ENCODE measurements around the gene CRYZL1.

The CRYZL1 gene

GRCh38 chr21:33539616-33540015 is 101.9 kb downstream of the CRYZL1 start:
- peaks cover 38% of the 10 kb centered on the region for H3K4me1 Mint-ChIP-seq
- H3K36me3 Mint-ChIP-seq (ENCODE audit: low read depth): peaks cover 73% of the 10 kb centered on the region
- H3K4me3 Mint-ChIP-seq: peak overlapping the region; percentile 92
- H3K9me3 Mint-ChIP-seq: no peaks in the 10 kb centered on the region
- no peak overlapping the region for H3K27ac Mint-ChIP-seq
- DNase-seq (no peak), ATAC-seq (no peak)
- H3K27me3 Mint-ChIP-seq: no peaks in the 10 kb centered on the region
